ENCODE results near the gene TEDC1.

GRCh38 chr14:105486974-105487448, 4.0 kb upstream of the TEDC1 start:
- TF ChIP-seq EZH2 (IDR thresholded peaks at IDR 0.05; ENCODE audit: insufficient read depth, poor library complexity, severe bottlenecking): peak; percentile 76
- TF ChIP-seq EZH2phosphoT487 (IDR thresholded peaks at IDR 0.05; ENCODE audit: insufficient read depth, low read depth): no peak
